ENCODE data around the gene PIP4K2A.

DNA sequence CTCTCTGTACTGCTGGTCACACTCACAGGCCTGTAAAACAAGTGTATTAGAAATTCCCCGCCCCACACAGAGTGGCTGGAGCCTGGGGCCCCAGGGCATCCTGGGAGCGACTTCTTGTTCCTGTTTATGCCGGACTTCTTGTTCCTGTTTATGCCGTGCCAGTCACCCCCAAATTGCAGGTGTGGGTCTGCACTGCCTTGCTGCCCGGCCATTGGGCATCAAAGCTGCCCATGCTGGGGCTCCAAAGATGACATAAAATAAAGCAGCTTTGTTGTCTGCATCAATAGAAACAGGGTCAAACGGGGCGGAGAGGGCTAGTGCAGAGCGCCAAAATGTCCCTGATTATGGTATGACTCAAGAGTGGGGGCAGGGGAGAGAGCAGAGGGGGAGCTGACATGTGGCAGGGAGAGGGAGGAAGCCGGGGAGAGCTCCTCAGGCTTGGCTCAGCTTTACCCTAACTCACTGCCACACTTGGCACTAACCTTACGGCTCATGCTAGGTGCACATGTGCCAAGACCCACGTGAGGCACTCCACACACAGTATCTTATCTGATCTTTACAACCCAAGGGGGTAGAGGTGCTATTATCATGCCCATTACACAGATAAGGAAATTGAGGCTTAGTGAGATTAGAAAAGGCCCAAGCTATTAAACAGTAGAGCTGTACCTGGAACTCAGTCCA, 98.4 kb downstream of the PIP4K2A start:
- TF ChIP-seq POLR2A (IDR thresholded peaks at IDR 0.05) (no peak), CTCF (IDR thresholded peaks at IDR 0.05 in 8 of 11, conservative IDR thresholded peaks at IDR 0.05 in 3 of 11) (no peak)

Measured in spleen (tissue), 7 donors.